RWPE2 (cell line): Measurements from ENCODE around the gene SOCS3.
A peak's percentile ranks its signal among the peaks of the same experiment; 100 is the strongest.

Source experiments
- ATAC-seq: fragments of 200-7000 bp; cut with Tn5 transposase; 3 replicates; pipeline ENCODE4 v1.9.1; 2021; ENCODE audit warnings: low read depth
- DNase-seq: peaks from one replicate; pipeline ENCODE4 v3.0.0-alpha.2; 2020; ENCODE audit warnings: low spot score
- H3K27ac ChIP-seq: fragments of 450-650 bp; 2 replicates; pipeline ENCODE4 v1.5.1; 2017; ENCODE audit warnings: mild to moderate bottlenecking; ENCODE audit not compliant: poor library complexity, severe bottlenecking
- H3K27me3 ChIP-seq: fragments of 250-450 bp; sonication (Bioruptor Pico); 2 replicates; pipeline ENCODE4 v1.5.1; 2021; ENCODE audit warnings: mild to moderate bottlenecking, moderate library complexity; ENCODE audit not compliant: insufficient read depth, poor library complexity, severe bottlenecking
- H3K36me3 ChIP-seq: fragments of 250-450 bp; sonication (Bioruptor Pico); 2 replicates; pipeline ENCODE4 v1.5.1; 2020; ENCODE audit warnings: low read depth, mild to moderate bottlenecking, moderate library complexity
- H3K4me1 ChIP-seq: fragments of 250-450 bp; sonication (Bioruptor Pico); 2 replicates; pipeline ENCODE4 v1.5.1; 2021; ENCODE audit warnings: mild to moderate bottlenecking, moderate library complexity; ENCODE audit not compliant: insufficient read depth, poor library complexity, severe bottlenecking
- H3K4me3 ChIP-seq: fragments of 250-450 bp; sonication (Bioruptor Pico); 2 replicates; pipeline ENCODE4 v1.5.1; 2021; ENCODE audit warnings: mild to moderate bottlenecking, moderate library complexity; ENCODE audit not compliant: severe bottlenecking
- H3K9me3 ChIP-seq: fragments of 250-450 bp; sonication (Bioruptor Pico); 2 replicates; pipeline ENCODE4 v1.5.1; 2021; ENCODE audit warnings: mild to moderate bottlenecking, moderate library complexity; ENCODE audit not compliant: severe bottlenecking
- TF ChIP-seq, protein P1 (sequence below): fragments of 450-650 bp; IDR thresholded peaks from one replicate; pipeline ENCODE4 v1.5.1; 2017; ENCODE audit warnings: mild to moderate bottlenecking, moderate library complexity; ENCODE audit not compliant: poor library complexity, severe bottlenecking

SOCS3 gene

DNA sequence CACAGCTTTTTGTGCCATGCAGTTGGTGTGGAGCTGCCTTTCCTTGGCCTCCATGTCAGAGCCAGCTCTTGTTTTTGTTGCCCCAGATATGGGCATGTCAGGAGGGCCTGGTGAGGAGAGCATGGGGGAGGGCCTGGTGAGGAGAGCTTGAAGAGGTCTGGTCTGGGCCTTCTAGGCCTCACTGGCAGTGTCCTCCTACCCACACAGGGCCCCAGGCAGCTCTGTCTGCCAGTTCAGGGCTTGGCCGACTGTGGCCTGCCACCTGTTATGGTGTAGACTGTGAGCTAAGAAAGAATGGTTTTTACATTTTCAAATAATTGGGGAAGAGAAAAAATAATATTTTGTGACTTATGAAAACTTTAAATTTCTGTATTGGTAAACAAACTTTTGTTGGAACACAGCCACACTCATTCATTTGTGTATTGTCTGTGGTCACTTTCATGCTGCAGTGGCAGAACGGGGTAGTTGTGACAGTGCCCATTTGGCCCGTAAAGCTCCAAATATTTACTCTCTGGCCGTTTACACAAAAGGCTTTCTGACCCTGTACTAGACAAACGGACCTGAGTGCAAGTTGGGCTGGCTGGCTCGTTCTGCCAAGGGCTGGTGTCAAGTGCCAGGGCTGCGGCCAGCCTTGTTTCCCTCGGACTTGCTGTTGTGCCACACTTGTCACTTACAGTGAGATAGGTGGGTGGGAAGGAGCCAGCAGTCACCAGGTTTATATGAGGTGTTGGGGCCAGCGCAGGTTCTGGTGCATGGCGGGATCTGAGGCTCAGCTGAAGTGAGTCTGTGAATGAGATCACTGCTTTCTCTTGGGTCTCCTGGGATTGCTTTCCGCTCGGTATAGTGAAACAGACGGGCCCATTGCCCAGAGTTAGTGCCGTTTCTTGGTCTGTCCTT, 36.8 kb upstream of the SOCS3 start:
- H3K9me3 ChIP-seq = no peaks in the 10 kb centered on the region
- H3K4me1 ChIP-seq = peaks cover 34% of the 10 kb centered on the region
- ATAC-seq (no peak), DNase-seq (no peak)
- no peak overlapping the region for H3K27ac ChIP-seq
- H3K4me3 ChIP-seq = no peak overlapping the region
- H3K36me3 ChIP-seq = peaks cover 90% of the 10 kb centered on the region
- TF ChIP-seq, protein P1, sequence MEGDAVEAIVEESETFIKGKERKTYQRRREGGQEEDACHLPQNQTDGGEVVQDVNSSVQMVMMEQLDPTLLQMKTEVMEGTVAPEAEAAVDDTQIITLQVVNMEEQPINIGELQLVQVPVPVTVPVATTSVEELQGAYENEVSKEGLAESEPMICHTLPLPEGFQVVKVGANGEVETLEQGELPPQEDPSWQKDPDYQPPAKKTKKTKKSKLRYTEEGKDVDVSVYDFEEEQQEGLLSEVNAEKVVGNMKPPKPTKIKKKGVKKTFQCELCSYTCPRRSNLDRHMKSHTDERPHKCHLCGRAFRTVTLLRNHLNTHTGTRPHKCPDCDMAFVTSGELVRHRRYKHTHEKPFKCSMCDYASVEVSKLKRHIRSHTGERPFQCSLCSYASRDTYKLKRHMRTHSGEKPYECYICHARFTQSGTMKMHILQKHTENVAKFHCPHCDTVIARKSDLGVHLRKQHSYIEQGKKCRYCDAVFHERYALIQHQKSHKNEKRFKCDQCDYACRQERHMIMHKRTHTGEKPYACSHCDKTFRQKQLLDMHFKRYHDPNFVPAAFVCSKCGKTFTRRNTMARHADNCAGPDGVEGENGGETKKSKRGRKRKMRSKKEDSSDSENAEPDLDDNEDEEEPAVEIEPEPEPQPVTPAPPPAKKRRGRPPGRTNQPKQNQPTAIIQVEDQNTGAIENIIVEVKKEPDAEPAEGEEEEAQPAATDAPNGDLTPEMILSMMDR = no peak
- no peaks in the 10 kb centered on the region for H3K27me3 ChIP-seq

DNA sequence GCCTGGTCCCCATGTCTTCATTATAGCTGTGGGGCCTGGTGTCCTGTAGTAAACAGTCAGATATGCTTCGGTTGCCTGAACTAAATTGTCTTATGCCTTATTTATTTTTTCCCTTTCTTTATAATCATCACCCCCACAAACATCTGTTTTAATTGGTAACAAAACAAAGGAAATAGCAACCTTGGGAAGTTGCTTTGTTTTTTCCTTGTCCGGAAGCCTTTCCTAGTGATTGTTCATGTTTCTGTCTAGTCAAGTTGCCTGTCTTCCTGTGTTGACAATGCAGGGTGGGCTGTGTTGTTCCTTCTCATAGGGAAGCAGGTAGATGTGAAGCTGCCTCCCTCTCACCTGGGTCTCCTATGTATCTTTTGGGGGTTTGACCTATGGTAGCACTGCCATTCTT, 35.3 kb upstream of the SOCS3 start:
- no peaks in the 10 kb centered on the region for H3K27me3 ChIP-seq
- DNase-seq (no peak), ATAC-seq (no peak)
- H3K4me1 ChIP-seq = peaks cover 31% of the 10 kb centered on the region
- H3K27ac ChIP-seq = no peak overlapping the region
- peaks cover 75% of the 10 kb centered on the region for H3K36me3 ChIP-seq
- H3K9me3 ChIP-seq = no peaks in the 10 kb centered on the region
- TF ChIP-seq, protein P1 = no peak
- H3K4me3 ChIP-seq = no peak overlapping the region

DNA sequence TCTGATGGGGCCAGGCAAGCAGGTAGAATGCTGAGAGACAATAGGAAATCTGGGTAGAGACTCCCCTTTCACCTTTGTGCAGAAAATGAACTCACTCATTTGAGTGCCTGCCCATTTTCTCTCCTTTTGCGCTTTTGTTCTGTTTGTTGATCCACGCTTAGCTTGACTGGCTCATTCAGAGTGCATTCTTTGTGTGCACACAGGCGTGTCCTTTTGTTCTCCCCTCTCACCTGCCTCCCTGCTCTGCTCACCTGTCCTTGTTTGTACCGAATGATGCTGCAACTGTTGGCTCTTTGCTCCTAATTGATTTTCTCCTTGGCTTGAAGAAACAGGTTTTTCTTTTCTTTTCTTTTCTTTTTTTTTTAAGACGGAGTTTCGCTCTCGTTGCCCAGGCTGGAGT, 34.3 kb upstream of the SOCS3 start:
- H3K27me3 ChIP-seq = no peaks in the 10 kb centered on the region
- no peak overlapping the region for H3K27ac ChIP-seq
- peaks cover 66% of the 10 kb centered on the region for H3K36me3 ChIP-seq
- TF ChIP-seq, protein P1 = no peak
- no peak for DNase-seq
- no peak for ATAC-seq
- H3K4me1 ChIP-seq = peaks cover 24% of the 10 kb centered on the region
- no peak overlapping the region for H3K4me3 ChIP-seq
- no peaks in the 10 kb centered on the region for H3K9me3 ChIP-seq

DNA sequence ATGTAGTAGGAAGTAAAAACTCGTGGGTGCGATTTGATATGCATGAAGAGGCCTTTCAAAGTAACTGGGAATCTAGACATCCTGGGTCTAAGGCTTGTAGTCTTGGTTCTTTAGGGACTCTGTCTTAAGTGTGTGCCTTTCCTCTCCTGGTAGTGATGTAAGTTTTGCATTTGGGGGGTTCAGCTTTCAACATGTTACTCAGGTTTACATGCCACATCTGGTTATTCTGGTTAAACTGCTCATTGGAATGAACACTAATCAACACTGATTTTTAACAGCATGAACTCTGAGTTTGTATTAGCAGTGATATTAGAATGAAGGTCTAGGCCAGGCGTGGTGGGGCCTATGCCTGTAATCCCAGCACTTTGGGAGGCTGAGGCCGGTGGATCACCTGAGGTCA, 33.7 kb upstream of the SOCS3 start:
- Histone ChIP-seq H3K36me3 (peaks cover 59% of the 10 kb centered on the region), H3K27me3 (no peaks in the 10 kb centered on the region), H3K9me3 (no peaks in the 10 kb centered on the region), H3K4me3 (no peak overlapping the region), H3K27ac (no peak overlapping the region), H3K4me1 (peaks cover 24% of the 10 kb centered on the region)
- ATAC-seq (no peak), DNase-seq (no peak)
- TF ChIP-seq, protein P1 = no peak

DNA sequence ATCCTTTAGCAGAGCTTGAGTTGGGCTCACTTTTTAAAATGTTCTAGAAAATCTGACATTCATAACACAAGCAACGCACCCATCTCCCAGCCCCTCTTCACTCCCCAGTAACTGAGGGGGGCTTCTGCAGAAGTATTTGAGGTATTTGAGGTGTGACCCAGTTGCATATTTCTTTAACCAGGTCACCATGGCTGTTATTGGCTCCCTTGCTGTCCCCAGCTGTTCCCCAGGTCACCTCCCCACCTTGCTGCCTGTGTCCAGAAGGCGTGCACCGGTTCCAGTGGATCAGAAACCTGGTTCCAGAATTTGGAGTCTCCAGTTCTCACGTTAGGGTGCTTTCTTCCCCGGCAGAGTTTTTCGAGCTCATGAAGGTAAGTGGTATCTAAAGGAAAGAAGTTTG, 32.4 kb upstream of the SOCS3 start:
- H3K9me3 ChIP-seq = no peaks in the 10 kb centered on the region
- no peak for ATAC-seq
- H3K36me3 ChIP-seq = peaks cover 47% of the 10 kb centered on the region
- DNase-seq = no peak
- H3K4me3 ChIP-seq = no peak overlapping the region
- peaks cover 26% of the 10 kb centered on the region for H3K4me1 ChIP-seq
- H3K27me3 ChIP-seq = no peaks in the 10 kb centered on the region
- H3K27ac ChIP-seq = peak overlapping the region; percentile 70
- TF ChIP-seq, protein P1 = no peak
